ENCODE results near the gene SLC8A1.
"Not testable (repeated sequence)": the region's sequence is repeated elsewhere in the genome, so short reads cannot be mapped to it uniquely, and the experiment has no call there.

SLC8A1 gene

GRCh38 chr2:40096360-40096759 is 355.5 kb downstream of the SLC8A1 start:
- DNase-seq = no peak

- no peak for DNase-seq
Measured at GRCh38 chr2:40095000-40095399, 356.9 kb downstream of the SLC8A1 start.

GRCh38 chr2:40094451-40094850 is 357.4 kb downstream of the SLC8A1 start:
- DNase-seq = no peak

- DNase-seq = no peak
Measured at GRCh38 chr2:40093021-40093675, 358.7 kb downstream of the SLC8A1 start.

GRCh38 chr2:40090044-40090443 is 361.8 kb downstream of the SLC8A1 start:
- no peak for DNase-seq

GRCh38 chr2:40087927-40088326 is 364.0 kb downstream of the SLC8A1 start:
- no peak for DNase-seq

GRCh38 chr2:40087434-40087833 is 364.5 kb downstream of the SLC8A1 start:
- no peak for DNase-seq

- no peak for DNase-seq
Measured at GRCh38 chr2:40085786-40086185, 366.1 kb downstream of the SLC8A1 start.

GRCh38 chr2:40073336-40073735 is 378.6 kb downstream of the SLC8A1 start:
- not testable (repeated sequence) for DNase-seq

GRCh38 chr2:40072442-40073232 is 379.3 kb downstream of the SLC8A1 start:
- no peak for DNase-seq

GRCh38 chr2:40062381-40062780 is 389.5 kb downstream of the SLC8A1 start:
- no peak for DNase-seq

- no peak for DNase-seq
Measured at GRCh38 chr2:40049781-40050180, 402.1 kb downstream of the SLC8A1 start.

- DNase-seq = no peak
Measured at GRCh38 chr2:40048506-40048905, 403.4 kb downstream of the SLC8A1 start.

GRCh38 chr2:40047406-40047805 is 404.5 kb downstream of the SLC8A1 start:
- no peak for DNase-seq

Data from SHP77 (cell line).